Choroid plexus epithelial cell (primary cell): ENCODE measurements around the gene OR1J1.

Experiments used
- DNase-seq: peaks from one replicate; pipeline ENCODE4 v3.0.0-alpha.2; 2010; ENCODE audit warnings: low read depth
- H3K4me3 ChIP-seq: 2 replicates; pipeline ENCODE4 v1.5.1; 2011; ENCODE audit warnings: low read depth, mild to moderate bottlenecking, control low read depth, low read length, moderate library complexity
- CTCF ChIP-seq: conservative IDR thresholded peaks from 2 replicates; pipeline ENCODE4 v1.5.1; 2011; ENCODE audit warnings: low read depth, mild to moderate bottlenecking, control low read depth, inconsistent platforms, low read length, moderate library complexity

OR1J1 gene

GRCh38 chr9:122446819-122447484 is 30.8 kb downstream of the OR1J1 start:
- no peak for TF ChIP-seq CTCF
- H3K4me3 ChIP-seq = no peak overlapping the region
- DNase-seq = peak; percentile 38

GRCh38 chr9:122445155-122445749 is 32.5 kb downstream of the OR1J1 start:
- no peak overlapping the region for H3K4me3 ChIP-seq
- TF ChIP-seq CTCF = peak; percentile 35
- DNase-seq = peak; percentile 87

GRCh38 chr9:122444041-122444733 is 33.5 kb downstream of the OR1J1 start:
- no peak for TF ChIP-seq CTCF
- DNase-seq = peak; percentile 82
- no peak overlapping the region for H3K4me3 ChIP-seq

- H3K4me3 ChIP-seq = no peak overlapping the region
- DNase-seq = no peak
- TF ChIP-seq CTCF = no peak
Observed at GRCh38 chr9:122442568-122442967, 35.2 kb downstream of the OR1J1 start.
